Transverse colon (tissue), 4 donors: ENCODE data around the gene RDH5.

Experiments
- POLR2AphosphoS5 ChIP-seq, 3 donors: sonication (generic); formaldehyde crosslinking; IDR thresholded peaks; one replicate each; pipeline ENCODE4 v1.6.1; 2016; ENCODE audit warnings: antibody characterized with exemption in 3 of 3
- TF ChIP-seq, protein P1 (sequence below), 5 experiments: fragments of 200-600 bp in 3 of 5; fragments of 450-650 bp in 2 of 5; sonication (generic) in 3 of 5; IDR thresholded peaks; 1 replicate in 2 of 5; 2 replicates in 3 of 5; pipeline ENCODE4 v1.5.1; 2016 to 2017; ENCODE audit warnings: antibody characterized with exemption in 5 of 5, inconsistent platforms in 3 of 5, mild to moderate bottlenecking in 2 of 5, moderate library complexity in 1 of 5

DNA sequence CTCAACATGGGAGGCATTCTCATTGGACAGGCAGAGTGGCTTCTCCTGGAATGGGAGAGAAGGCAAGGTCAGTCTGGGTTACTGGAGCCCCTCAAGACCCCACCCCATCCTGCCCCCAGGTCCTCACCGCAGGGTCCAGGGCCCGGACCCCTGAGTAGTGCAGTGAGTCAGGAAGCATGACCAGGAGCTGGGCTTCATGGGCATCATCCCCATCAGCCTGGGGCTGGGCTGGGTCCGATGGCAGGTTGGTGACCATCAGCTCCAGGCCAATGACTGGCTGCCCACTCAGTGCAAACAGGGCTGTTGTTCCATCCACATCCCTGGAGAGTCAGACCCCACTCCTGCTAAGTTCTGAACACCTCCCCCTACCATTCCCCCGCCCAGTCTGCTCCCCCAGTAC is 25.5 kb upstream of the RDH5 start:
- TF ChIP-seq, protein P1, sequence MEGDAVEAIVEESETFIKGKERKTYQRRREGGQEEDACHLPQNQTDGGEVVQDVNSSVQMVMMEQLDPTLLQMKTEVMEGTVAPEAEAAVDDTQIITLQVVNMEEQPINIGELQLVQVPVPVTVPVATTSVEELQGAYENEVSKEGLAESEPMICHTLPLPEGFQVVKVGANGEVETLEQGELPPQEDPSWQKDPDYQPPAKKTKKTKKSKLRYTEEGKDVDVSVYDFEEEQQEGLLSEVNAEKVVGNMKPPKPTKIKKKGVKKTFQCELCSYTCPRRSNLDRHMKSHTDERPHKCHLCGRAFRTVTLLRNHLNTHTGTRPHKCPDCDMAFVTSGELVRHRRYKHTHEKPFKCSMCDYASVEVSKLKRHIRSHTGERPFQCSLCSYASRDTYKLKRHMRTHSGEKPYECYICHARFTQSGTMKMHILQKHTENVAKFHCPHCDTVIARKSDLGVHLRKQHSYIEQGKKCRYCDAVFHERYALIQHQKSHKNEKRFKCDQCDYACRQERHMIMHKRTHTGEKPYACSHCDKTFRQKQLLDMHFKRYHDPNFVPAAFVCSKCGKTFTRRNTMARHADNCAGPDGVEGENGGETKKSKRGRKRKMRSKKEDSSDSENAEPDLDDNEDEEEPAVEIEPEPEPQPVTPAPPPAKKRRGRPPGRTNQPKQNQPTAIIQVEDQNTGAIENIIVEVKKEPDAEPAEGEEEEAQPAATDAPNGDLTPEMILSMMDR (IDR thresholded peaks at IDR 0.05): no peak
- no peak for TF ChIP-seq POLR2AphosphoS5 (IDR thresholded peaks at IDR 0.05)
